HG02588 (cell line): ENCODE data around the gene PLXNA4.

ENCODE experiments used
- ATAC-seq: cut with Tn5 transposase; IDR thresholded peaks from one replicate; pipeline ENCODE4 v1.9.1; 2021; ENCODE audit warnings: mild to moderate bottlenecking, moderate library complexity; ENCODE audit not compliant: unreplicated experiment

PLXNA4 gene

GRCh38 chr7:132133501-132133900 lies 442.8 kb downstream of the PLXNA4 start:
- ATAC-seq = no peak

GRCh38 chr7:132131196-132131595 lies 445.1 kb downstream of the PLXNA4 start:
- no peak for ATAC-seq

GRCh38 chr7:132130497-132130896 lies 445.8 kb downstream of the PLXNA4 start:
- ATAC-seq = no peak

- ATAC-seq = no peak
These were observed 450.2 kb downstream of the PLXNA4 start for GRCh38 chr7:132125872-132126595.

- ATAC-seq = no peak
These were observed 451.2 kb downstream of the PLXNA4 start for GRCh38 chr7:132125096-132125495.

GRCh38 chr7:132124575-132124974 lies 451.7 kb downstream of the PLXNA4 start:
- no peak for ATAC-seq

- no peak for ATAC-seq
These were observed 452.5 kb downstream of the PLXNA4 start for GRCh38 chr7:132123773-132124172.

GRCh38 chr7:132122901-132123300 lies 453.4 kb downstream of the PLXNA4 start:
- no peak for ATAC-seq

- no peak for ATAC-seq
These were observed 454.3 kb downstream of the PLXNA4 start for GRCh38 chr7:132121987-132122386.

GRCh38 chr7:132118641-132119040 lies 457.6 kb downstream of the PLXNA4 start:
- no peak for ATAC-seq

GRCh38 chr7:132117636-132118035 lies 458.6 kb downstream of the PLXNA4 start:
- no peak for ATAC-seq

- ATAC-seq = no peak
These were observed 459.1 kb downstream of the PLXNA4 start for GRCh38 chr7:132117181-132117580.

GRCh38 chr7:132116369-132116768 lies 459.9 kb downstream of the PLXNA4 start:
- no peak for ATAC-seq

GRCh38 chr7:132115758-132116157 lies 460.5 kb downstream of the PLXNA4 start:
- no peak for ATAC-seq

GRCh38 chr7:132115028-132115427 lies 461.2 kb downstream of the PLXNA4 start:
- no peak for ATAC-seq

GRCh38 chr7:132114411-132114810 lies 461.9 kb downstream of the PLXNA4 start:
- ATAC-seq = no peak

GRCh38 chr7:132113536-132114371 lies 462.5 kb downstream of the PLXNA4 start:
- no peak for ATAC-seq

GRCh38 chr7:132112657-132113056 lies 463.6 kb downstream of the PLXNA4 start:
- no peak for ATAC-seq

- ATAC-seq = no peak
These were observed 464.2 kb downstream of the PLXNA4 start for GRCh38 chr7:132112106-132112505.

GRCh38 chr7:132110692-132111091 lies 465.6 kb downstream of the PLXNA4 start:
- ATAC-seq = no peak

- ATAC-seq = no peak
These were observed 466.5 kb downstream of the PLXNA4 start for GRCh38 chr7:132109769-132110168.

GRCh38 chr7:132108563-132108962 lies 467.7 kb downstream of the PLXNA4 start:
- ATAC-seq = no peak
